Body of pancreas (tissue), 4 donors: ENCODE measurements around the gene ECEL1.

ENCODE experiments used
- CTCF ChIP-seq, 7 experiments: fragments of 450-650 bp in 4 of 7; fragments of 200-600 bp in 3 of 7; sonication (generic) in 3 of 7; IDR thresholded peaks; one replicate each; pipeline ENCODE4 v1.5.1; 2016 to 2019; ENCODE audit warnings: antibody characterized with exemption in 7 of 7
- POLR2A ChIP-seq, 3 donors: fragments of 450-650 bp; IDR thresholded peaks; one replicate each; pipeline ENCODE4 v1.6.1; 2016; ENCODE audit warnings: antibody characterized with exemption in 3 of 3, mild to moderate bottlenecking in 2 of 3

- TF ChIP-seq CTCF (IDR thresholded peaks at IDR 0.05): no peak
- TF ChIP-seq POLR2A (IDR thresholded peaks at IDR 0.05): no peak
Observed at GRCh38 chr2:232501331-232501771, 13.7 kb upstream of the ECEL1 start.
